A673 (cell line): ENCODE results near the gene MDP1.

Source experiments
- EZH2 ChIP-seq: fragments of 200-600 bp; sonication (generic); IDR thresholded peaks from 2 replicates; pipeline ENCODE4 v1.6.1; 2017; ENCODE audit warnings: borderline replicate concordance, low read depth, mild to moderate bottlenecking, mixed read lengths, antibody characterized with exemption, low read length; ENCODE audit not compliant: poor library complexity, severe bottlenecking
- TF ChIP-seq, protein P1 (sequence below): fragments of 300-800, 200-600 bp; sonication (generic); conservative IDR thresholded peaks from 2 replicates; pipeline ENCODE4 v1.5.1; 2017; ENCODE audit warnings: low read depth, mild to moderate bottlenecking, antibody characterized with exemption, low read length, moderate library complexity, mixed read lengths

DNA sequence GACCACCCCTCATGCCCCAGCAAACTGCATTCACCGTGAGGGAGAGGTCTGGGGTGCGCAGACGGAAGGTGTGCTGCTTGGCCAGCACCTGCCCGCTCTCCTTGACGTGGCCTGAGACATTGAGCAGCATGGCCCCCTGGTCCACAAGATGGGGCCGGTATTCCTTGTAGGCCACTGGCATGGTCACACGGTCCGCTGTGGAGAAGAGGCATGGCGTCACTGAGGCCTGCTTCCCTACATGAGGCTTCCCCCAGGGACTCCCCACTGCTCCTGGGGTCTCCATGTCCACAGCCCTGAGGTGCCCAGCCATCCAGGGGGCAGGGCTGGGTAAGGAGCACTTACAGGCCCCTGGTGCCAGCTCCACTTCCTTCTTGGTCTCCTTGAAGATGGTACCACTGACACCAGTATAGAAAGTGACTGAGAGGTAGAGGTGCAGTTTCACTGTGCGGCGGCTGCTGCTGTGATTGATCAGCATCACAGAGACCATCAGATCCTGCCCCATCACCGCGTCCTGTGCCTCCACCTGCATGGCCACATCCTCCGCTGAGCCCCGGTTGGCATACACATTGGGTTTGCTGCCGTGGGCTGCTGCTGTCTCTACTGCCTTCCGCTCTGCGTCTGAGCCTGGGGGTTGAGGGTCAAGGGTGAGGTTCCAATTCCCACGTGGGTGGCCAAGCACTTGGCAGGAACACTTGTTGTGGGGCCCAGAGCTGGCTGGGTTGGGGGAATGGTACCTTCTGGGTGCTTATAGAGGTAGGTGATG is 38.9 kb upstream of the MDP1 start:
- TF ChIP-seq, protein P1, sequence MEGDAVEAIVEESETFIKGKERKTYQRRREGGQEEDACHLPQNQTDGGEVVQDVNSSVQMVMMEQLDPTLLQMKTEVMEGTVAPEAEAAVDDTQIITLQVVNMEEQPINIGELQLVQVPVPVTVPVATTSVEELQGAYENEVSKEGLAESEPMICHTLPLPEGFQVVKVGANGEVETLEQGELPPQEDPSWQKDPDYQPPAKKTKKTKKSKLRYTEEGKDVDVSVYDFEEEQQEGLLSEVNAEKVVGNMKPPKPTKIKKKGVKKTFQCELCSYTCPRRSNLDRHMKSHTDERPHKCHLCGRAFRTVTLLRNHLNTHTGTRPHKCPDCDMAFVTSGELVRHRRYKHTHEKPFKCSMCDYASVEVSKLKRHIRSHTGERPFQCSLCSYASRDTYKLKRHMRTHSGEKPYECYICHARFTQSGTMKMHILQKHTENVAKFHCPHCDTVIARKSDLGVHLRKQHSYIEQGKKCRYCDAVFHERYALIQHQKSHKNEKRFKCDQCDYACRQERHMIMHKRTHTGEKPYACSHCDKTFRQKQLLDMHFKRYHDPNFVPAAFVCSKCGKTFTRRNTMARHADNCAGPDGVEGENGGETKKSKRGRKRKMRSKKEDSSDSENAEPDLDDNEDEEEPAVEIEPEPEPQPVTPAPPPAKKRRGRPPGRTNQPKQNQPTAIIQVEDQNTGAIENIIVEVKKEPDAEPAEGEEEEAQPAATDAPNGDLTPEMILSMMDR: no peak
- no peak for TF ChIP-seq EZH2
